Stimulated activated CD4-positive, alpha-beta T cell treated with anti-CD3 and anti-CD28 coated beads, Interleukin-15, amount 100 ng/mL, for 1 hour (primary cell): ENCODE data around the gene DUSP19.
"Not testable (repeated sequence)": the region's sequence is repeated elsewhere in the genome, so short reads cannot be mapped to it uniquely, and the experiment has no call there.

Source experiments
- DNase-seq, 2 donors: peaks; one replicate each; pipeline ENCODE4 v3.0.0-alpha.2; 2020; ENCODE audit warnings: low read depth in 1 of 2, low spot score in 1 of 2

Gene DUSP19, protein sequence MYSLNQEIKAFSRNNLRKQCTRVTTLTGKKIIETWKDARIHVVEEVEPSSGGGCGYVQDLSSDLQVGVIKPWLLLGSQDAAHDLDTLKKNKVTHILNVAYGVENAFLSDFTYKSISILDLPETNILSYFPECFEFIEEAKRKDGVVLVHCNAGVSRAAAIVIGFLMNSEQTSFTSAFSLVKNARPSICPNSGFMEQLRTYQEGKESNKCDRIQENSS

GRCh38 chr2:183078464-183079138, at the start of gene DUSP19:
Gene DUSP19, plus strand, starts transcription at chr2:183078747. Its CDS starts 187 bp downstream, at chr2:183078934.
- DNase-seq = peak; percentile 53 to 65

- no peak for DNase-seq
Observed at GRCh38 chr2:183029219-183029618, 49.3 kb upstream of the DUSP19 start.

- DNase-seq = no peak
Observed at GRCh38 chr2:183031911-183032794, 46.4 kb upstream of the DUSP19 start.

- no peak for DNase-seq
Observed at GRCh38 chr2:183033951-183034350, 44.6 kb upstream of the DUSP19 start.

GRCh38 chr2:183034806-183035205, 43.7 kb upstream of the DUSP19 start:
- no peak for DNase-seq

DNA sequence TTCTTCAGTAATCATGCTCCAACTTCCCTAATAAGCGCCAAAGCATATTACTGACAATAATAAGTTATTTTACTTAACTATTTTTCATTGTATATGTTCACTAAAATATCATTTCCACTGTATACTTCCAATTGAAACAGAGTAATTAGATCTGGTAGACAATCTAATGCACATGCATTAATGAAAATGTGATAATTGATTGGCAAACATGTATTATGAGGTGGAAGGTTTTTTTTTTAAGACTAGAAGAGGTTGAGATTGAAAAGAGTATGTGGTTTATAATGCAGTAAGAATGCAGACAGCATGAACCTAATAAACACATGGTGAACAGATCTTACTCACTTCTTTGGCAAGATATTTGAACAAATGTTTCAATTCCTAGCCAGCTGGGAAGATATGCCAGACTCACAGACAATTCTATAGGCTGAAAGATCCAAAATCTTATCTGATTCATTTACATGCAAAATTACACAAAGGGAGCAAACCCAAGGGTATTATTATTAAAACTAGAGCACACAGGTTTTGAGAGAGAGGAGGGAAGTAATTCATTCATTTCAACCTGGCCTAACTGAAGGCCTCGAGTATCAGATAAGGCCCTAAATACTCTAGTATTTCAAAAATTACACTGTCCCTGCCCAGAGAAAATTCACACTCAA, 43.1 kb upstream of the DUSP19 start:
- DNase-seq = no peak

- DNase-seq = no peak
Observed at GRCh38 chr2:183035954-183036669, 42.4 kb upstream of the DUSP19 start.

- DNase-seq = no peak
Observed at GRCh38 chr2:183037074-183037552, 41.4 kb upstream of the DUSP19 start.

DNA sequence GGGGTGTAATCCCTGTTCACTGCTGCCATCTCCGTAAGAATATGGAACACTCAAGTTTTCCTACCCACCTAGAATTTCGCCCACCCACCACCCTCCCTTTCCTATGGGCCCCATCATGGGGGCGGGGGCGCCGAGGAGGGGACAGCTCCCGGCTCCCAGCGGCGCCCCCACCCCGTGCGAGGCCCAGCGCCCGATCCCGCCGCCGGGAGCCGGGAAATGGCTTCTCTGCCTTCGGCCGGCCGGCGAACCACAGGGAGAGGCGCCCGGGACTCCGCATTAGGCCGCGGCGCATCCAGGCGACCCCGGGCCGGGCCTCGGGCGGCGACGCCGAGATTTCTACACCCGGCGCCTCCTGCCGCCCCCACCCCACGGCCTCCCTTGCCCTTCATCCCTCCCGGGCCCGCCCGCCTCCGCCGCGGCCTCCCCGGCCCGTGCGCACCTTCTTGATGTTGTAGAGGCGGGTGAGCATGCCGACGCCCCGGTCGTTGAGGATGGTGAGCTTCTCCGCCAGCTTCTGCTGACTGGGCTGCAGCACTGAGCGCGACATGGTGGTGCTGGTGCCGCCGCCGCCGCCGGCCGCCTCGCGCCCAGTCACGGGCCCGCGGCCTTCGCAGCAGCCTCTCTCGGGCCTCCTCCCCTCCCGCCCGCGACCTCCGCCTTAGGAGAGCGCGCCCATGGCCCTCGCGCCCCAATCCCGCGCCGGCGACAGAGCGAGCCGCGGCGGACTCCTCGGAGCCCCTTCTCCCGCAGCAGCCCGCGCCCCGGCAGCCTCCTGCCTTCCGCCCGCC, 40.8 kb upstream of the DUSP19 start:
- peak; percentile 15 to 34 for DNase-seq

DNA sequence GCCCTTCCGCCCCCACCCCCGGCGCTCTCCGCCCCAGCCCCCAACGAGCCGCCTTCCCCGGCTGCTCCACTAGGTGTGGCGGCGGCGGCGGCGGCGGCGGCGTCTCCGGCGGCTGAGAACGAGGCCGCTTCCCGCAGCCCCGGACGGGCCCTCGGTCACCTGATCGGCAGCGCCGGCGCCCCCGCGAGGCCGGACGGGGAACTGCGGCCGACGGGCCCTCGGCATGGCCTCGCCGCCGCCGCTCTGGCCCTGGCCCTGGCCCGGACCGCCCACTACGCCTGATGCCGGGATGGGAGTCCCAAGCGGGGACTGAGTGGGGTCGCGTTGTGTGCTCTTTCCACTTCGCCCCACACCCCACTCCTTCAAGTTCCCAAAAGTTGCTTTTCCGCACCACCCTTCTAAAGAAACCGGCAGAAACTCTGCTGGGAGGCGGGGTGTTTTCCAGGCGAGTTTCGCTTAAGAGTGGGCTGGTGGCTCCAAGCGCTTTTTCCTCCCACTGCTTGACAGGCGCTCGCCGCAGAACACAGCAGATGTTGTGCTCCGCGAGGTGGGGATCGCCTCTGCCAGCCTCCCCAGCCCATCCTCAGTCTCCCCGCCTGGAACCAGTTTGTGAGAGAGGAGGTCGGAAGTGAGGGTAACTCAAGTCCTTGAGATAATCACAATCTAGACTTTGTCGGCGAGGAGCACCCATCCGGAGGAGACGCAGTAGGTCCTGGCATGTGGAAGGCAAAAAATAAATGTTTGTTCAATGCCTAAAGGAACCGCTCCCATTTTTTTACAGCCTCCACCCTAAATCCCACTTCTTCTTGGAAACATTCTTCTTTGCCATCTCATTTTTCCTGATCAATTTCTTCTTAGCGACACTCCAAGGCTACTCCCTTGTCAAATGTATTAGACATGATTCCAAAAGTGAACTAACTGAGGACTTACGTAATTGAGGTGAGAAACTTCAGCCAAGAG, 39.9 kb upstream of the DUSP19 start, which contains the start of gene NCKAP1:
NCKAP1 (minus strand) TSS at position 117 of the 960 bp plus-strand sequence. CDS start 358 bp downstream, outside the sequence.
- DNase-seq = peak; percentile 75 to 85

DNA sequence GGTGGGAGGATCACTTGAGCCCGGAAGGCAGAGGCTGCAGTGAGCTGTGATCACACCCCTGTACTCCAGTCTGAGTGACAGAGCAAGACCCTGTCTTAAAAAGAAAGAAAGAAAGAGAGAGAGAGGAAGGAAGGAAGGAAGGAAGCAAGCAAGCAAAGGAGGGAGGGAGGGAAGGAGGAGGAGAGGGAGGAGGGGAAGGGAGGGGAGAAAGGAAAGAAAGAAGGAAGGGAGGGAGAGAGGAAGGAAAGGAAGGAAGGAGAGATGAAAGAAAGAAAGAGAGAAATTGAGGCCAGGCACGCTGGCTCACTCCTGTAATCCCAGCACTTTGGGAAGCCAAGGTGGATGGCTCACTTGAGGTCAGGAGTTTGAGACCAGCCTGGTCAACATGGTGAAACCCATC, 37.9 kb upstream of the DUSP19 start:
- no peak for DNase-seq

DNA sequence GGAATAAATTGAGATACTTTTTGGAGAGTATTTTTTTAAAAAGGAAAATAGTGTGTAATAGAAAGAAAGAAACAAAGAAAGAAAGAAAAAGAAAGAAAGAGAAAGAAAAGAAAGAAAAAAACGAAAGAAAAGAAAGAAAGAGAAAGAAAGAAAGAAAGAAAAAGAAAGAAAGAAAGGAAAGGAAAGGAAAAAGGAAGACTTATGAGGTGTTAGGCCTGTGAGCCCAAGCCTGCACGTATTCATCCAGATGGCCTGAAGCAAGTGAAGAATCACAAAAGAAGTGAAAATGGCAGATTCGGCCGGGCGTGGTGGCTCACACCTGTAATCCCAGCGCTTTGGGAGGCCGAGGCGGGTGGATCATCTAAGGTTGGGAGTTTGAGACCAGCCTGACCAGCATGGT, 35.0 kb upstream of the DUSP19 start:
- not testable (repeated sequence) for DNase-seq

DNA sequence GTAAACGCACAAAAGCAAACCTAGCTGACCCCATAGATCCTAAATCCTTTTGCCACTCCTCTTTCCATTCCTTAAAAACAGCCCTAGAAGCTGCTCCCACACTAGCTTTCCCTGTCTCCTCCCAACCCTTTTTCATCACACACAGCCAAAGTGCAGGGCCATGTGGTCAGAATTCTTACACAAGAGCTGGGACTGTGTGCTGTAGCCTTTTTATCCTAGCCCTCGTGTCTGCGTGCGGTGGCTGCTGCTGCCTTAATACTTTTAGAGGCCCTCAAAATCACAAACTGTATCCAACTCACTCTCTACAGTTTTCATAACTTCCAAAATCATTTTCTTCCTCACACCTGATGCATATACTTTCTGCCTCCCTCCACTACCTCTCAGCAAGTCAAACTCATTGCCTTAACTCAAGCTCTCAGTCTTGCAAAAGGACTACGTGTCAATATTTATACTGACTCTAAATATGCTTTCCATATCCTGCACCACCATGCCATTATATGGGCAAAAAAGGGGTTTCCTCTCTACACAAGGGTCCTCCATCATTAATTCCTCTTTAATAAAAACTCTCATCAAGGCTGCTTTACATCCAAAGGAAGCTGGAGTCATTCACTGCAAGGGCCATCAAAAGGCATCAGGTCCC, 30.9 kb upstream of the DUSP19 start:
- DNase-seq = not testable (repeated sequence)

- DNase-seq = no peak
Observed at GRCh38 chr2:183049420-183049819, 29.1 kb upstream of the DUSP19 start.

- DNase-seq = no peak
Observed at GRCh38 chr2:183057333-183057985, 21.1 kb upstream of the DUSP19 start.

DNA sequence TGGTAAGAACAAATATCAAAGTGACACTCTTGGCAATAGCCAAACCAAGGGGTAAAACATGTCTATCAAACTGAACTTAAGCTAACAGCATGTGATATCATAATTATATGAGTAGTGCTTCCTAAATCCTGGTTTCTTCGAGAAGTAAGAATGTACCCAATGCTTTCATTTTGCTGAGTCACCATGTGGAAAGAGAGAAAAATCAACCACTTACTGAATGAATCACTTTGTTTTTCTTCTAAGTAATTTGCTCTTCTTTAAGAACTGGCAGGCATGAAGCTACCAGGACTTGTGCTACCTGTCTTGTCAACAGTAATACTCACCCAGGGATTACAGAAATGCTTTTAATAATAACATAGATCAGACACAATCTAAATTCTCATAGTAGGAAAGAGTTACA, 19.0 kb upstream of the DUSP19 start:
- no peak for DNase-seq

- no peak for DNase-seq
Observed at GRCh38 chr2:183060571-183061231, 17.8 kb upstream of the DUSP19 start.
